Measurements from ENCODE around the gene EHBP1L1.

Gene EHBP1L1

GRCh38 chr11:65558002-65558929 is 17.6 kb upstream of the EHBP1L1 start, which contains the start of gene LTBP3 (continued):
- peak; percentile 62 for TF ChIP-seq ZBTB48 (tag by site-specific recombination; IDR thresholded peaks at IDR 0.05)
- 0 out of 2 replicates have a peak, but pooled peaks have one; percentile 9 for TF ChIP-seq PRDM4 (tag by site-specific recombination; IDR thresholded peaks at IDR 0.05)
- TF ChIP-seq ZNF76 (tag by site-specific recombination; IDR thresholded peaks at IDR 0.05; ENCODE audit: borderline replicate concordance, low read depth): 0 out of 2 replicates have a peak, but pooled peaks have one; percentile 8
- TF ChIP-seq ZNF549 (tag by site-specific recombination; IDR thresholded peaks at IDR 0.05): no peak
- no peak for TF ChIP-seq ZNF133 (tag by site-specific recombination; IDR thresholded peaks at IDR 0.05)
- TF ChIP-seq PRDM6 (tag by site-specific recombination; IDR thresholded peaks at IDR 0.05): no peak
- peak; percentile 58 for TF ChIP-seq ZNF513 (tag by site-specific recombination; IDR thresholded peaks at IDR 0.05)
- TF ChIP-seq WT1 (tag by site-specific recombination; IDR thresholded peaks at IDR 0.05): no peak
- TF ChIP-seq MZF1 (tag by site-specific recombination; IDR thresholded peaks at IDR 0.05; ENCODE audit: borderline replicate concordance): no peak
- TF ChIP-seq ZNF692 (tag by site-specific recombination; IDR thresholded peaks at IDR 0.05): peak; percentile 38; the same call in 1 of the 2 replicates
- TF ChIP-seq MYNN (tag by site-specific recombination; IDR thresholded peaks at IDR 0.05; ENCODE audit: borderline replicate concordance): no peak
- no peak for TF ChIP-seq GLI2 (tag by site-specific recombination; IDR thresholded peaks at IDR 0.05; ENCODE audit: borderline replicate concordance, low read depth)
- TF ChIP-seq ZNF398 (tag by site-specific recombination; IDR thresholded peaks at IDR 0.05): peak; percentile 85
- TF ChIP-seq ZBTB26 (tag by site-specific recombination; optimal IDR thresholded peaks at IDR 0.05): peak; percentile 63
- peak; percentile 17; the same call in 1 of the 2 replicates for TF ChIP-seq ZFHX2 (tag by site-specific recombination; conservative IDR thresholded peaks at IDR 0.05)
- TF ChIP-seq GLIS1 (tag by site-specific recombination; IDR thresholded peaks at IDR 0.05): peak; percentile 79
- no peak for TF ChIP-seq HOXA7 (CRISPR knock-in tag; IDR thresholded peaks at IDR 0.05; ENCODE audit: borderline replicate concordance)
- no peak for TF ChIP-seq ZBTB6 (tag by site-specific recombination; IDR thresholded peaks at IDR 0.05)
- TF ChIP-seq ZNF121 (tag by site-specific recombination; IDR thresholded peaks at IDR 0.05): 0 out of 2 replicates have a peak, but pooled peaks have one; percentile 9
- no peak for TF ChIP-seq ZNF18 (tag by site-specific recombination; IDR thresholded peaks at IDR 0.05)
- no peak for TF ChIP-seq ZNF426 (tag by site-specific recombination; IDR thresholded peaks at IDR 0.05)
- TF ChIP-seq ZNF610 (tag by site-specific recombination; IDR thresholded peaks at IDR 0.05; ENCODE audit: borderline replicate concordance): 0 out of 2 replicates have a peak, but pooled peaks have one; percentile 7
